Loucy (cell line): ENCODE measurements around the gene DCAF7.

Source experiments
- H2AFZ ChIP-seq: fragments of 200-600 bp; sonication (generic); 2 replicates; pipeline ENCODE4 v1.6.0; 2016; ENCODE audit warnings: antibody characterized with exemption, mild to moderate bottlenecking, low read length, moderate library complexity
- H3F3A ChIP-seq: fragments of 200-600 bp; 2 replicates; pipeline ENCODE4 v1.6.0; 2016; ENCODE audit warnings: antibody characterized with exemption, low read depth, mild to moderate bottlenecking
- H3K27me3 ChIP-seq: fragments of 200-600 bp; sonication (generic); 2 replicates; pipeline ENCODE4 v1.6.1; 2014; ENCODE audit warnings: low read length, mild to moderate bottlenecking; ENCODE audit not compliant: insufficient read depth, poor library complexity, severe bottlenecking
- H3K36me3 ChIP-seq: fragments of 200-600 bp; sonication (generic); 2 replicates; pipeline ENCODE4 v1.6.1; 2016; ENCODE audit warnings: low read length; ENCODE audit not compliant: insufficient read depth
- H3K4me1 ChIP-seq: fragments of 200-600 bp; sonication (generic); 2 replicates; pipeline ENCODE4 v1.5.1; 2014; ENCODE audit warnings: low read length, mild to moderate bottlenecking; ENCODE audit not compliant: insufficient read depth, poor library complexity, severe bottlenecking
- H3K4me2 ChIP-seq: fragments of 200-600 bp; sonication (generic); 2 replicates; pipeline ENCODE4 v1.6.0; 2014; ENCODE audit warnings: antibody characterized with exemption, low read length, low read depth, mild to moderate bottlenecking; ENCODE audit not compliant: poor library complexity, severe bottlenecking
- H3K4me3 ChIP-seq: fragments of 200-600 bp; sonication (generic); 2 replicates; pipeline ENCODE4 v1.5.1; 2014; ENCODE audit warnings: low read length, mild to moderate bottlenecking, mixed read lengths; ENCODE audit not compliant: poor library complexity, severe bottlenecking
- H3K79me2 ChIP-seq: fragments of 200-600 bp; sonication (generic); 2 replicates; pipeline ENCODE4 v1.6.1; 2014; ENCODE audit warnings: low read length; ENCODE audit not compliant: insufficient read depth
- H3K9ac ChIP-seq: fragments of 200-600 bp; sonication (generic); 2 replicates; pipeline ENCODE4 v1.6.0; 2014; ENCODE audit warnings: mild to moderate bottlenecking, low read depth, low read length, moderate library complexity; ENCODE audit not compliant: poor library complexity, severe bottlenecking
- H3K9me2 ChIP-seq: fragments of 200-600 bp; sonication (generic); replicated peaks from 2 replicates; pipeline ENCODE4 v1.6.1; 2016; ENCODE audit warnings: low read depth, low read length, mixed read lengths
- H3K9me3 ChIP-seq: fragments of 200-600 bp; sonication (generic); 2 replicates; pipeline ENCODE4 v1.6.1; 2014; ENCODE audit warnings: mild to moderate bottlenecking, antibody characterized with exemption, low read length, low read depth; ENCODE audit not compliant: insufficient read depth
- H4K20me1 ChIP-seq: fragments of 200-600 bp; sonication (generic); 2 replicates; pipeline ENCODE4 v1.6.0; 2014; ENCODE audit warnings: antibody characterized with exemption, low read length, mild to moderate bottlenecking; ENCODE audit not compliant: insufficient read depth, poor library complexity, severe bottlenecking
- CTCF ChIP-seq: fragments of 200-600 bp; sonication (generic); conservative IDR thresholded peaks from 2 replicates; pipeline ENCODE4 v1.5.1; 2014; ENCODE audit warnings: mild to moderate bottlenecking, antibody characterized with exemption, low read length
- EZH2phosphoT487 ChIP-seq: fragments of 200-600 bp; IDR thresholded peaks from 2 replicates; pipeline ENCODE4 v1.6.1; 2018; ENCODE audit warnings: antibody characterized with exemption, mild to moderate bottlenecking, moderate library complexity, borderline replicate concordance

DCAF7 gene

DNA sequence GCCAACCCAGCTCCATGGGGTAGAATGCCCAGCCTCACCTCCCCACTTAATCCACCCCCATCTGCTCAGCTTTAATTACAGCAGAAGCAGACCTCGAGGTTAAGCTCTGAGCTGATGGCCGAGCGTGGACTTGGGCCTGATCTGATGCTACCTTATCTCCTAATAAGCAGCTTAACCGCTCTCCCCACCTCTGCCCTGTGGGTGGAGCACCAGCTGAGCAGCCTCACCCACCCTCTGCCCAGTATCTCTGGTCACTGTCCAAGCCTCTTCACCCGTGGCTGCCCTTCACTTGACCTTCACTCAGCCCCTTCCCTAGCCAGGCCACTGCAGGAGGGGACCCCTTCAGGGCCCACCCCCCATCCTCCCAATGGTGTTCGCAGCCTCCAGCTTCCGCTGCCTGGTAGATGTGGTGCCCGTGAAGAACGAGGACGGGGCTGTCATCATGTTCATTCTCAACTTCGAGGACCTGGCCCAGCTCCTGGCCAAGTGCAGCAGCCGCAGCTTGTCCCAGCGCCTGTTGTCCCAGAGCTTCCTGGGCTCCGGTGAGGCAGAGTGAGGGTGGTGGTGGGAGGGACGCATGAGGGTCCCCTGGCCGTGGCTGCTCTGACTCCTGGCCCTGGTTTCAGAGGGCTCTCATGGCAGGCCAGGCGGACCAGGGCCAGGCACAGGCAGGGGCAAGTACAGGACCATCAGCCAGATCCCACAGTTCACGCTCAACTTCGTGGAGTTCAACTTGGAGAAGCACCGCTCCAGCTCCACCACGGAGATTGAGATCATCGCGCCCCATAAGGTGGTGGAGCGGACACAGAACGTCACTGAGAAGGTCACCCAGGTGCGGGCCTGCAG, 20.3 kb upstream of the DCAF7 start:
- H3K4me3 ChIP-seq, result no peak overlapping the region
- H3K4me2 ChIP-seq, result no peak overlapping the region
- H3K36me3 ChIP-seq, result no peaks in the 10 kb centered on the region
- peaks cover 6% of the 10 kb centered on the region for H3K4me1 ChIP-seq
- no peaks in the 10 kb centered on the region for H4K20me1 ChIP-seq
- no peaks in the 10 kb centered on the region for H3K9me3 ChIP-seq
- H3K9me2 ChIP-seq, result no peaks in the 10 kb centered on the region
- no peak overlapping the region for H2AFZ ChIP-seq
- TF ChIP-seq CTCF (no peak), EZH2phosphoT487 (no peak)
- no peak overlapping the region for H3K9ac ChIP-seq
- no peaks in the 10 kb centered on the region for H3F3A ChIP-seq
- H3K27me3 ChIP-seq, result no peaks in the 10 kb centered on the region
- H3K79me2 ChIP-seq, result no peaks in the 10 kb centered on the region

GRCh38 chr17:63530557-63531021, 19.7 kb upstream of the DCAF7 start:
- no peak overlapping the region for H2AFZ ChIP-seq
- TF ChIP-seq EZH2phosphoT487, result no peak
- H3K9me2 ChIP-seq, result no peaks in the 10 kb centered on the region
- H3K4me1 ChIP-seq, result peaks cover 6% of the 10 kb centered on the region
- H3K27me3 ChIP-seq, result no peaks in the 10 kb centered on the region
- no peaks in the 10 kb centered on the region for H3K9me3 ChIP-seq
- no peak overlapping the region for H3K4me3 ChIP-seq
- H3F3A ChIP-seq, result no peaks in the 10 kb centered on the region
- H3K36me3 ChIP-seq, result no peaks in the 10 kb centered on the region
- no peak overlapping the region for H3K4me2 ChIP-seq
- no peaks in the 10 kb centered on the region for H4K20me1 ChIP-seq
- H3K9ac ChIP-seq, result no peak overlapping the region
- no peaks in the 10 kb centered on the region for H3K79me2 ChIP-seq

- Histone ChIP-seq H3K4me2 (no peak overlapping the region), H3K79me2 (no peaks in the 10 kb centered on the region), H3K9me2 (no peaks in the 10 kb centered on the region), H3F3A (no peaks in the 10 kb centered on the region), H3K27me3 (no peaks in the 10 kb centered on the region), H3K9ac (no peak overlapping the region), H3K9me3 (no peaks in the 10 kb centered on the region), H2AFZ (no peak overlapping the region), H3K36me3 (no peaks in the 10 kb centered on the region), H3K4me3 (no peak overlapping the region), H3K4me1 (peaks cover 6% of the 10 kb centered on the region), H4K20me1 (no peaks in the 10 kb centered on the region)
- TF ChIP-seq EZH2phosphoT487 (no peak), CTCF (no peak)
Measured at GRCh38 chr17:63531022-63531965, 19.0 kb upstream of the DCAF7 start.
